HepG2 (cell line): ENCODE results near the gene SOCS1. TPM values are rescaled to one million over a fixed set of nuclear protein-coding genes. Genes with fewer than 3 reads are reported as not detected.
A peak's percentile ranks its signal among the peaks of the same experiment; 100 is the strongest.

Source experiments
- AHR ChIP-seq: IDR thresholded peaks from 2 replicates; pipeline ENCODE4 v1.6.1; 2018; ENCODE audit warnings: missing genetic modification reagents, missing compliant biosample characterization
- BCL6 ChIP-seq: IDR thresholded peaks from 2 replicates; pipeline ENCODE4 v1.6.1; 2016; ENCODE audit warnings: missing genetic modification reagents, missing compliant biosample characterization
- CBFB ChIP-seq: sonication (generic); formaldehyde crosslinking; IDR thresholded peaks from 2 replicates; pipeline ENCODE4 v1.4.0; 2020; ENCODE audit warnings: missing genetic modification reagents
- CBX5 ChIP-seq: sonication (generic); formaldehyde crosslinking; IDR thresholded peaks from 2 replicates; pipeline ENCODE4 v1.4.0; 2020; ENCODE audit warnings: missing genetic modification reagents, borderline replicate concordance
- HOMEZ ChIP-seq: IDR thresholded peaks from 2 replicates; pipeline ENCODE4 v1.6.1; 2016; ENCODE audit warnings: low read depth
- HOXA9 ChIP-seq: sonication (generic); formaldehyde crosslinking; IDR thresholded peaks from 2 replicates; pipeline ENCODE4 v1.8.1; 2022; ENCODE audit warnings: missing genetic modification reagents, mild to moderate bottlenecking, moderate library complexity, borderline replicate concordance
- KIAA2018 ChIP-seq: sonication (generic); formaldehyde crosslinking; IDR thresholded peaks from 2 replicates; pipeline ENCODE4 v1.5.0; 2020; ENCODE audit warnings: mild to moderate bottlenecking, missing genetic modification reagents, borderline replicate concordance
- MXD4 ChIP-seq: IDR thresholded peaks from 2 replicates; pipeline ENCODE4 v1.6.1; 2016; ENCODE audit warnings: mild to moderate bottlenecking, missing biosample characterization, missing genetic modification reagents
- ZFX ChIP-seq: sonication (generic); formaldehyde crosslinking; IDR thresholded peaks from 2 replicates; pipeline ENCODE4 v1.4.0; 2020; ENCODE audit warnings: mild to moderate bottlenecking, low read depth, missing genetic modification reagents, moderate library complexity
- ZNF318 ChIP-seq: sonication (generic); formaldehyde crosslinking; IDR thresholded peaks from 2 replicates; pipeline ENCODE4 v1.4.0; 2020; ENCODE audit warnings: mild to moderate bottlenecking, missing genetic modification reagents
- polyA plus RNA-seq, 8 experiments: library from polyadenylated mRNA; depleted of rRNA in 3 of 8; stranded (reverse) in 7 of 8; unstranded in 1 of 8; fragments of >200 nt; fragmentation: Illumina TruSeq in 4 of 8; extraction: Trizol in 4 of 8; gene quantifications; 2 replicates each; pipeline versions ENCODE4 v1.2.1 to v1.2.3, GENCODE V29; 2011 to 2016; ENCODE audit warnings: low read depth in 4 of 8, missing spikeins in 1 of 8, mixed read lengths in 1 of 8; ENCODE audit not compliant: insufficient read depth in 1 of 8
- total RNA-seq, 5 experiments: library from RNA; depleted of rRNA; stranded (reverse); fragments of >200 nt; fragmentation: Illumina TruSeq; extraction: Trizol; gene quantifications; 2 replicates each; pipeline ENCODE4 v1.2.3, GENCODE V29; 2016; ENCODE audit warnings: low read depth in 1 of 5

The SOCS1 gene
- total and polyA plus RNA-seq, 2 of the 13 experiments (the other 11 are each of a cell fraction or from before 2014, with no cell fraction given): 5.3 to 6.3 TPM

- TF ChIP-seq AHR (0 out of 2 replicates have a peak, but pooled peaks have one; percentile 13), BCL6 (CRISPR knock-in tag) (peak; percentile 46), CBFB (CRISPR knock-in tag) (peak; percentile 44; the same call in 1 of the 2 replicates), MXD4 (CRISPR knock-in tag) (no peak; the same call in 1 of the 2 replicates), HOMEZ (CRISPR knock-in tag) (0 out of 2 replicates have a peak, but pooled peaks have one; percentile 13), ZFX (CRISPR knock-in tag) (0 out of 2 replicates have a peak, but pooled peaks have one; percentile 21), CBX5 (CRISPR knock-in tag) (no peak), ZNF318 (CRISPR knock-in tag) (no peak; the same call in 1 of the 2 replicates), HOXA9 (CRISPR knock-in tag) (no peak), KIAA2018 (no peak)
Measured at GRCh38 chr16:11205754-11206581, 50.0 kb downstream of the SOCS1 start (continued).
